ENCODE data around the gene C19orf33.

C19orf33 gene

GRCh38 chr19:38288123-38288855, 15.8 kb upstream of the C19orf33 start:
- H3K9me3 ChIP-seq (replicated peaks; ENCODE audit: insufficient read depth, low read length) = no peaks in the 10 kb centered on the region
- DNase-seq = no peak
- no peaks in the 10 kb centered on the region for H4K20me1 ChIP-seq (ENCODE audit: insufficient read depth, low read length)
- H2AFZ ChIP-seq (ENCODE audit: low read length) = no peak overlapping the region
- no peaks in the 10 kb centered on the region for H3K4me1 ChIP-seq (ENCODE audit: low read length)
- H3K4me2 ChIP-seq (ENCODE audit: low read depth, low read length) = no peak overlapping the region
- no peak overlapping the region for H3K27ac ChIP-seq (ENCODE audit: low read length)
- TF ChIP-seq EZH2phosphoT487 (IDR thresholded peaks at IDR 0.05; ENCODE audit: low read length) = no peak
- TF ChIP-seq CTCF (IDR thresholded peaks at IDR 0.05; ENCODE audit: low read length) = no peak
- no peak for TF ChIP-seq EZH2 (optimal IDR thresholded peaks at IDR 0.05; ENCODE audit: low read depth, low read length)
- H3K36me3 ChIP-seq (replicated peaks; ENCODE audit: insufficient read depth, low read length) = no peaks in the 10 kb centered on the region
- no peaks in the 10 kb centered on the region for H3F3A ChIP-seq (ENCODE audit: insufficient read depth, low read length)
- no peak overlapping the region for H3K4me3 ChIP-seq (ENCODE audit: low read length)
- peaks cover 19% of the 10 kb centered on the region for H3K27me3 ChIP-seq (replicated peaks; ENCODE audit: insufficient read depth, low read length)
- H3K79me2 ChIP-seq (ENCODE audit: low read length) = no peaks in the 10 kb centered on the region
- no peak overlapping the region for H3K9ac ChIP-seq (ENCODE audit: low read length)
- no peaks in the 10 kb centered on the region for H3K9me2 ChIP-seq (replicated peaks; ENCODE audit: insufficient read depth, low read length)

- no peak overlapping the region for H3K4me2 ChIP-seq (ENCODE audit: low read depth, low read length)
- TF ChIP-seq CTCF (IDR thresholded peaks at IDR 0.05; ENCODE audit: low read length) = no peak
- no peak for TF ChIP-seq EZH2 (optimal IDR thresholded peaks at IDR 0.05; ENCODE audit: low read depth, low read length)
- no peak for TF ChIP-seq EZH2phosphoT487 (IDR thresholded peaks at IDR 0.05; ENCODE audit: low read length)
- no peaks in the 10 kb centered on the region for H3K79me2 ChIP-seq (ENCODE audit: low read length)
- no peak overlapping the region for H3K27ac ChIP-seq (ENCODE audit: low read length)
- no peak overlapping the region for H3K4me3 ChIP-seq (ENCODE audit: low read length)
- no peak overlapping the region for H3K9ac ChIP-seq (ENCODE audit: low read length)
- no peaks in the 10 kb centered on the region for H4K20me1 ChIP-seq (ENCODE audit: insufficient read depth, low read length)
- H3K27me3 ChIP-seq (replicated peaks; ENCODE audit: insufficient read depth, low read length) = peaks cover 24% of the 10 kb centered on the region
- DNase-seq = no peak
- H3F3A ChIP-seq (ENCODE audit: insufficient read depth, low read length) = no peaks in the 10 kb centered on the region
- H2AFZ ChIP-seq (ENCODE audit: low read length) = no peak overlapping the region
- no peaks in the 10 kb centered on the region for H3K9me2 ChIP-seq (replicated peaks; ENCODE audit: insufficient read depth, low read length)
- H3K4me1 ChIP-seq (ENCODE audit: low read length) = no peaks in the 10 kb centered on the region
- H3K9me3 ChIP-seq (replicated peaks; ENCODE audit: insufficient read depth, low read length) = no peaks in the 10 kb centered on the region
- no peaks in the 10 kb centered on the region for H3K36me3 ChIP-seq (replicated peaks; ENCODE audit: insufficient read depth, low read length)
Observed at GRCh38 chr19:38289955-38290354, 14.1 kb upstream of the C19orf33 start.

GRCh38 chr19:38290631-38291147, 13.4 kb upstream of the C19orf33 start:
- H2AFZ ChIP-seq (ENCODE audit: low read length) = no peak overlapping the region
- no peaks in the 10 kb centered on the region for H3K9me2 ChIP-seq (replicated peaks; ENCODE audit: insufficient read depth, low read length)
- H3K27ac ChIP-seq (ENCODE audit: low read length) = no peak overlapping the region
- no peaks in the 10 kb centered on the region for H4K20me1 ChIP-seq (ENCODE audit: insufficient read depth, low read length)
- no peaks in the 10 kb centered on the region for H3K4me1 ChIP-seq (ENCODE audit: low read length)
- no peak overlapping the region for H3K4me3 ChIP-seq (ENCODE audit: low read length)
- TF ChIP-seq EZH2 (optimal IDR thresholded peaks at IDR 0.05; ENCODE audit: low read depth, low read length) (no peak), EZH2phosphoT487 (IDR thresholded peaks at IDR 0.05; ENCODE audit: low read length) (no peak), CTCF (IDR thresholded peaks at IDR 0.05; ENCODE audit: low read length) (no peak)
- peaks cover 24% of the 10 kb centered on the region for H3K27me3 ChIP-seq (replicated peaks; ENCODE audit: insufficient read depth, low read length)
- H3K36me3 ChIP-seq (replicated peaks; ENCODE audit: insufficient read depth, low read length) = no peaks in the 10 kb centered on the region
- H3K9me3 ChIP-seq (replicated peaks; ENCODE audit: insufficient read depth, low read length) = no peaks in the 10 kb centered on the region
- no peak overlapping the region for H3K4me2 ChIP-seq (ENCODE audit: low read depth, low read length)
- no peak for DNase-seq
- no peak overlapping the region for H3K9ac ChIP-seq (ENCODE audit: low read length)
- H3K79me2 ChIP-seq (ENCODE audit: low read length) = no peaks in the 10 kb centered on the region
- no peaks in the 10 kb centered on the region for H3F3A ChIP-seq (ENCODE audit: insufficient read depth, low read length)
